GDM1 (cell line): ENCODE results near the gene SPSB4.
A peak's percentile ranks its signal among the peaks of the same experiment; 100 is the strongest.

ENCODE experiments used
- DNase-seq: peaks from one replicate; lab custom pipeline; 2025; lab: John Stamatoyannopoulos, UW

SPSB4 gene

DNA sequence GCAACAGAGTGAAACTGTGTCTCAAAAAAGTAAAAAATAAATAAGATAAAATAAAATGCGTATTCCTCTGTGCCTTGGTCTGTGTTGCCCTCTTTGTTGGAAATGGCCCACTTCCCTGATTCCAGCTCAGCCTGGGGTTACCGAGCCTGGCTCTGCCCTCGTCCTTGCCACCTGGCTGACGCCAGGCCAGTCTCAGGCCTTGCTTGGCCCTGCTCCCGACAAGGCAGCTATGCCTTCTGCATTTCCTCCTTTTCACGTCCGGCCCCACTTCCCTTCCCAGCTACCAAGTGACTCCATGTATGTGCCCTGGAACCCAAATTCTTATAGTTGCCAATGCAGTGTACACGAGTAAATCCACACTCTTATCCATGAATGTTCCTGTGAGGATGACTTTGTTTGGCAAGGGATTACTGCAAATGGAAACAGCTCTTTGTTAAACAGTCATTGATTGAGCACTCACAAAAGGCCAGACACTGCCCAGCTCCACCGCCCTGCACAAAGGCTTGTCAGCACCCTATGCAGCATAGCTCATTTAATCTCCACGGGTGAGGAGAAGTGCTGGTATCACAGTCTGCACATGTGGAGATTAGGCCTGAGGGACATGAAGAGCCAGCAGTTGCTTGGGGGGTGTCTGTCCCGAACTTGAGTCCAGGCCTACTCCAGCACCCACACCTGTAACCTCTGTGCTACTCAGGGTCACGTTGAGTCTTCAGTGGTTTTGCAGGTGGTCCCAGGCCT, 25.1 kb downstream of the SPSB4 start:
- DNase-seq: peak; percentile 24

DNA sequence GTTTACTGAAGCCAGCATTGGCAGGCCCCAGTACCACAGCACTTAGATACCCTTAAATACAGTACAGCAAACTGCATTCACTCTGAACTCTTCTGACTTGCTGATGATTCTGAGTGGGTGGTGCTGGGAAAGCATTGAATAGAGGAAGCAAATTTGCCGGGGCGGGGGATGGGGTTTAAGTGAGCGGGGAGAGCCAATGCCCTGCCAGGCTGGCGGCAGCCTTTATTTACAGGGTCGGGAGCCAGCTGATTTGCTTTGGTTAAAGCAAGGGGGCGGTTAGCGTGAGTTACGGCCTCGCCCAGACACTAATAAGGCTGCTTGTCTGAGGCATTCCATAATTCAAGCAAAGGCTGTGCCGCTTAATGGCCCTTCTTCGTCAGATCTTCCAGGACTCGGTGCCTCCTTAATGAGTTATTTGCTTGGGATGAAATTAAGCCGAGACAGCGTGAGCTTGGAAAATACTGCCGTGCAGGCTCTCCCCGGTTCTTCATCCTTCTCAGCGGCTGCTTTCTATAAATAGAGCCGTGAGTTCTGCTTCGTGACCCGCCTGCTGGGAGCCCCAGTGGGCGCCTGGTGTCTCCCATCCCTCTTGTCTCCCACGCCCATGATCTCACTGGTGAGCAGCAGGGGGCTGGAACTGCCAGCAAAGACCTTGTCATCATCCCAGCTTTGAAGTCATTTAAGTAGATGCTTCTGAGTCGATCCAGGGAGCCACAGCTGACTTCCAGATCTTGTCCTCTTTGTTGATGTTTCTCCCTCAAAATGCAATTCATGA, 25.8 kb downstream of the SPSB4 start:
- peak; percentile 71 for DNase-seq

DNA sequence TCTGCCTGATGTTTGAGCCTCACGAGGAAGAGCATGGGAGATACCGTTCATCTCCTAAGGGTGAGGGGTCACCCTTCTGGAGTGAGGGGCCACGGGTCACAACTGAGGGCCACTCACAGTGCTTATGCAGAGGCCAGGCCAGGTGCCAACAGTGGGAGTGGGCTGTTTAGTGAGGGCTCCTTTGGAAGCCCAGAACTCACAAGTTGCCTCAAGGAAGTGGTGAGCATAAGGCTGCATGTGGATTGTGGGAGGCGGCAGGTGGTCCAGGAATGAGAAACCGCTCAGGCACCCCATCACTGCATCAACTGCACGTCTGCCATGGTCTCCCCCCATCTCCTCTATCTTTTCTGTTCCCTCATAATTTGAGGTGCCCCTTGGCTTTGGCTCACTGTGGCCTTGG, 26.5 kb downstream of the SPSB4 start:
- DNase-seq: no peak

DNA sequence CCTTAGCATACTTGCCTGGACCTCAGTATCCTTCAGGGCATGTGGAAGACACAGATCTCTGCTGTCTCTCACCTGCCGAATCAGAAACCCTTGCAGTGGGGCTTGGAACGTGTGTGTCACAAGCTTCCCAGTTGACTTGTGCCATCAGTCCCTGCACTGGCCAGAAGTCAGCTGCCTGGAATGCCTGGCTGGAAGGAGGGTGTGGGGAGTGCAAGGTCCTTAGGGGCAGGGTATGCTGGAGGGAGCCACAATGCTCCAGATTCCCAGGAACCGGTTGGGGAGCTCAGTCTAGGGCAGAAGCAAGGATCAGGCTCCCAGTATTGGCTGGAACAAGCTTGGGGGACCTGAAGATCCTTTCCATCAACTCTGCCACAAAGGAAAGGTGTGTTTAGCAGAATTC, 27.1 kb downstream of the SPSB4 start:
- DNase-seq: no peak

DNA sequence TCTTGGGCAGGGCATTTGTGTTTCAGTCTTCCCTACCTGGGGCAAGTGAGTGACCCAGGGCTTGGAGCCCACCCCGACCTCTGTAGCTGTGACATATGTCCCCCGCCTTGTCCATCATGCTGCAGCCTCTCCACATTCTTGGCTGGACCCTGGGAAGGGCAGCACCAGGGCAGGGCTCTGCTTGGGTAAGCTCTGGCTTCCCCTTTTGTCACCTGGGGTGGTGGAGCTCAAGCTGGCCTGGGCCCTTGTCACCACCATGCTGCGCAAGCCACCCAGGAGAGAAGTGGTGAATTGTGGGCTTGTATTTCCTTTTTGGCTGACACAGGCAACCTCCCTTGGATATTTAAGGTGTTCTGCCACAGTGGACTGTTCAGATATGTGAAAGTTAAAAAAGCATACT, 29.3 kb downstream of the SPSB4 start:
- peak; percentile 40 for DNase-seq

DNA sequence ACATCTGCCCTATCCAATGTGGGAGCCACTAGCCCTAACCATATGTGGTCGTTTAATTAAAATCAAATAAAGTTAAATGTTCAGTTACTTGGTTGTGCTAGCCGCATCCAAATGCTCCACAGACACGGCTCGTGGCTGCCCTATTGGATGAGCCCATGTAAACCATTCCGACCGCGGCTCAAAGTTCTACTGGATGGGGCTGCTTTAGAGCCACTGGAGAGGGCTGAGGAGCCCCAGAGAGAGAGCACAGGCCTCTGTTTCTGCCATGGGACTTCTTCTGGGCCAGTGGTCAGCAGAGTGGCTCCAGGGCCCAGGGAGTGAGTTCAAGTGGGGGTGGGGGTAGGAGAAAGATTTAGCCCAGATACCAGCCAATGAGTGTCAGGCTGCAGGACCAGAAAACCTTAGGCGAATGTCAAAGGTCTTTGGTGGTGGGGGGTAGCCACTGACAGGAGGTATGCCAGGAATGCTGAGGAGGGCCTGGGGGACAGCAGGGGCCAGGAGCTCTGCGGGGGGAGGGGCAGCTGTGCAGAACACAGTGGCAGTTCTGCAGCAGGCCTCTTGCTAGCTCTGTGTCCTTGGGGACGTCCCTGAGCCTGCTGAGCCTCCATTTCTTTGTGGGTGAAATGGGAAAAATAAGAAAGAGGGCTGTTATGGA, 30.1 kb downstream of the SPSB4 start:
- no peak for DNase-seq

DNA sequence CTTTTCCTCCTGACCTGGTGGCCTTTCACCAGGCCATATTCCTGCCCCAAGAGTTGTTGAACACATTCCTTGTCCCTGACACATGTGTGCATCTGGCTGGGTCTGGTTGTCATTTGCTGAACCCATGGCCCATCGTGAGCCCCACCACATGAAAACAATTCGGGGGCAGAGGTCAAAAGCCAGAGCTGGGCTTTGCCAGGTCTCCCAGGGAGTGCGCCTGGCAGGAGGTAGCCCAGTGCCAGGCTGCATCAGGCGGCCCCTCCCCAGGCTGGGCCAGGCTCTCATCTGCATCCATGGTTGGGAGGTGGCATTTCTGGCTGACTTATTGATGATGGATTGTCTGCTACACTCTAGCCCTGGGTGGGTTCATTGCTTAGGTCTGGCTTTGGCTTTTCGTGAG, 30.9 kb downstream of the SPSB4 start:
- DNase-seq: no peak

DNA sequence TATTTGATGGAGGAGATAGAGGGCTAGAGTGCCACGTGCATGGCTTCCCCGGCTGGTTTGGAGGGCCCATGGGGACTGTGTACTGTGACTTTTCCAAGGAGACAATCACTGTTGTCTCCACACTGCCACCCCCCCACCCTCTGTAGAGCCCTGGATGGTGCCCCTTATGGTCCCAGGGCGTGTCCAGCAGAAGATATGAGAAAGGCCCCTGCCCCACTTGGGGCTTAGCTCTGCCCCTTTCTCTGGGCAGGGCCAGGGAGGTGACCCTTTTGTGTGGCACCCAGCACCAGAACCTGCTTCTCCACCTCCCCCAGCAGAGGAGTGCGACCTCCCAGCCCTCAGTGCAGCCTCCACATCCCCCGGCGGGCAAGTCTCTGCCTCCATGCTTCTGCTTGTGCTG, 32.1 kb downstream of the SPSB4 start:
- DNase-seq: no peak

DNA sequence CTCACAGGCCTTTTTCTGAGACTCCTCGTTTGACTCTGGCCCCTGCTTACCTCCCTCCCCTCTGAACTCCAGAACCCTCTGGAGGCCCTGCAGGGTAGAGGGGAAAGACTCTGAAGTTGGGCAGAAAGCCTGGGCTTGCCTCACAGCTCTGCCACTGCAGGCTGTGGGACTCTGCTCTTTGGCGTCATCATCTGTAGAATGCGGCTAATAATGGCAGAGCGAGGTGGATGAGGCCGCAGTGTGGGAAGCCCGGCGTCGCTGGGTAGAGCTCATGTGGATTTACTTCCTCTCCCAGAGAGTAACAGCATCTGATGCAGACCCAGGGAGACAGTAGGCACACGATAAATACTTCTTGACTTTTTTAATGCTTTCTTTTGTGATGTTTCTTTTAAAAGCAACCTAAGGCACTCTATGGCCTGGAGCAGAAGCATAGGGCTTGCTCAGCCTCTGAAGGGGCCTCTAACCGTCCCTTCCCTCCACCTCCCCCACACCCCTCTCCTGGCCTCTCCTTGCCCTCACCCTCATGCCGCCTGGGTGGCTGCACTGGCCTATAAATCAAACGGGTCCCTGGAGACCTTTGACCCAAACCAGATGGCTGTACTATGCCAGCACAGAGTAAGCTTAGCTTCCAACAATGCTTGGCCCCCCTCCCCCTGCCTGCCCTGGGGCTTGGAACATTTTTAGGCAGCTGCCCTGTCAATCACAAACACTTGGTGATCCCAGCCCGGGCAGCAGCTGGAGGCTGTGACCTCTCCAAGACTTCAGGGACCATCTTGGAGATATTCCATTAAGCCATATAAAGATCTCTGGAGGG, 32.9 kb downstream of the SPSB4 start:
- DNase-seq: no peak

DNA sequence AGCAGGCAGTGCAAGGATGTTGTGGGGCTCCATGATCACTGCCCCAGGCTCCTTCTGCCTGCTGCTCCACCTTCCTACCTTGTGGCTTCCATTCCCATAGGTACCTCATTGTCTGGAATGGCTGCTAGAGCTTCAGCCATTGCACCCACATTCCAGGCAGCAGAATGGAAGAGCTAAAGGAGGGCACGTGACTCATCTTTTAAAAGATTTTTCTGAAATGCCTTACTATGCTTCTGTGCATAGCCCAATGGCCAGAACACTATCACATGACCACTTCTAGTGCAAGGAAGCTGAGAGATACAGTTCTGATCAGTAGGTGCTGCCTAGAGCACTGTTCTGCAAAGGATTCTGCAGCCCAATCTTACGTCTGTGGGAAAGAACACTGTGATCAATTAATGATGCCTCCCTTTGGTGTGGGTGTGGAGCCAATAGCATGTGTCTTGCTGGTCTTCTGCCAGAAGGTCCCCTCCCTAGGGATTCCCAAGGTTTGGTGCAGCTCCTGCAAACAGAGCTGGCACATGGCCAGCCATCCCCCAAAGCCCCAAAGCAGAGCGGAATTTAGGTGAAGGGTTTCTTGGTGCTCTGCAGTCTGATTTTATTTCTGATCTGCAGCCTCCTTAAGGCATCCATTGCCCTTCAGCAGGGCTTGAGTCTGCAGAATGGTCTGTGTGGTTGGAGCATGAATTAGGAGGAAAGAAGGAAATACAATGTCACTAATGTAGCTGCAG, 34.4 kb downstream of the SPSB4 start:
- no peak for DNase-seq

DNA sequence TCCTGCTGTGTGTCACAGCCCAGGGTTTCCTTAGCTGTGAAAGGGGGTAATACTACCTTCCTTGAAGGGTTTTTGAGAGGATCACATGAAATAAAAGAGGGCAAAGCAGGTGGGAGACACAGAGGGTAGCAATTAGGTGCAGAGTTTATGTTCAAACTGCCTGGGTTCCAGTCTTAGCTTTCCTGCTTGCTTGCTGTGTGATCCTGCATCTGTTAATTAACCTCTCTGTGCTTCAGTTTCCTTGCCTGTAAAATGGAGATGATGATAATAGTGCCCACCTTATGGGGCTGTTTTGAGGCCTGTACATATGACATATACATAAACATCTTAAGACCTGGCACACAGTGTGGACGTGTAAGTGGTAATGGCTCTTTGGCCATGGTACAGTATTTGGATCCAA, 35.0 kb downstream of the SPSB4 start:
- DNase-seq: no peak

DNA sequence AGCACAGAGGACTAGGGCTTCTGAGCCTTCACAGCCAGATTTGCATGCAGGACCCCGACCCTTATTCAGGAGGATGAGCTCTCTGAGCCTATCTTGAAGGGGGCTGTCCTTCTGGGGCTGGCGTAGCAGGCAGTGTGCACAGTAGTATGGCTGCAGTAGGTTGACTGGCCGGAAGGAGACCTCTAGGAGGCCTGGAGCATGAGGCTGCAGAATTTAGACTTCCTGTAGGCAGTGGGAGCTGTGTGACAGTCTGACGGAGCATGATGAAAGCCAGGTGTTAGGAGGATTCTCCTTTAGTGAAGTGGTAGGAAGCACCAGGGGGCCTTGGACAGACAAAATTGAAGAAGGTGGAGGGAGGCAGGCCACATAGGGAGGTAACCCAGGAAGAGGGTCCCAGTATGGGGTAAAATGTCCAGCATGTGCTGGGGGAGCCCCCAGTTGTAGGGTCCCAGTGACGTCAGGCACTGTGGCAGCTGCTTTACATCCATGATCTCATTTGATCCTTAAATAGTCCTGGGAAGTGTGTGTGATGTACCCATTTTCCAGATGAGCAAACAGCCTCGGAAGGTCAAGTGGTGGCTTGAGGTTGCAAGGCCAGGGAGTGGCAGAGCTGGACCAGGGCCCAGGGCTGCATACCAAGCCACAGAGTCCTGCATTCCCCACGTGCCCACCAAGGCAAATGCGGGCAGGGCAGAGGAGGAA, 36.1 kb downstream of the SPSB4 start:
- no peak for DNase-seq

DNA sequence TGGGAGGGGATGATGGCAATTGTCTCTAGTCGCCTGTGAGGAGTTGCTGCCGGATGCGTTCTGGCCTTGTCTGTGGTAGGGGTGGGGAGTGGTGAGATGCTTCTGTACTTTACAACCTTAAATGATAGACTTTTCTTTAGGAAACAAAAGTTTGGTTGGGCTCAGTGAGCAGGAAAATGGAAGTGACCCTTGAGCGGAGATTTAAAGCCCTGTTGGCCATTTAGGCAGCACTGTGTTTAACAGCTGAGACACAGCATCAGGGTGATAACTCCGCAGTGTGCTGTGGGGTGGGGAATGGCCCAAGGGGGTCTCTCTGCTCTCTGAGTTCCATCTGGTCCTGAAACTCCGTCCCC, 36.6 kb downstream of the SPSB4 start:
- DNase-seq: no peak

DNA sequence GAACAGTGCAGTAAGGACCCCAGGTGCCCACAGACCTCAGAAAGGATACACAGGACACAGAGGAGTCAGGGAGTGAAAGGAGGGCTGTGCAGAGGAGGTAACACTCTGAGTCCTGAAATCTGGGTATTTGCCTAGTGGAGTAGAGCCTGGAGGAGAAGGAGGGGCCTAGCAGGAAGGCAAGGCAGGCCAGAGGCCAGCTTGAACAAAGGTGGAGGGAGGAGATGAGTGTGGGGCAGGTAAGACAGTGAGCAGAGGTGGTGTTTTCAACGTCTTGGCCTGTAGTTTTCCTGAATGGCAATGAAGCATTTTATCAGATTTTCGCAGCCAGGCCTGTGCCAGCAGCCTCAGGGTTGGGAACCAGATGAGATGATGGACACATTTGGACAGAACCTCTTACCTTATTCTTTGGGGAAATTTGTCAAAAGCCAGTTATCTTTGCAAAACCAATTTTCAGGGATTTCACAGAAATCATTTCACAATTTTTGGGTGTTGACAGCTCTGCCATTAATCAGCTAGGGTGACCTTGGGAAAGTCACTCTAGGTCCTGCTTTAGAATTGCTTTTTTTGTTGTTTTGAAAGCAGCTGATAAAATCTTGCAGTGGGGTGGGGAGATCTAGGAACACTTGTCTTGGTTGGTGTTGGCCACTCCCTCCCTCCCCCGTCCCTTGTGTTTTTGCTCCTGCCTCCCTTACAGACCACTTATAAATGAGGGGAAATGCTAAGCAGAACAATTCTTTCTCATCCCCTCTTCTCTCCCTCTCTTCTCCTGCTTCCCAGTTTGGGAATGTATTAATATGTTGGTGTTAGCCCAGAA, 38.4 kb downstream of the SPSB4 start:
- DNase-seq: no peak

DNA sequence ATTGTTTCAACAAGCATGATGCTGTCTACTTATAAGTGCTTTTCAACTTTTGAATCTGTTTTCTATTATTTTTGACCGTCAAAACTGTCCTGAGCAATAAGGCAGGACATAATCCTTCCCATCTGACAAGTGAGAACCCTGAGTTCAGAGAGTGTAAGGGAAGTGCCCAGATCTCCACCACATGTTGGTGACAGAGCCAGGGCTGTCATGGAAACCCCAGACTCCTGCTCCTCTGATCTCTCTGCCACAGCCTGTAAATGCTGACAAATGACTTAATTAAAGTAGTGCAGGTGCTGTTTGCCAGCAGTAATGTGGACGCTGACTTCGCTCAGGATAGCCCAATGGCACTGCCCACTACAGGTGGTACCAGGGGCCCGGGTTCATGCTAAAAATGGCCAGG, 40.3 kb downstream of the SPSB4 start:
- no peak for DNase-seq

DNA sequence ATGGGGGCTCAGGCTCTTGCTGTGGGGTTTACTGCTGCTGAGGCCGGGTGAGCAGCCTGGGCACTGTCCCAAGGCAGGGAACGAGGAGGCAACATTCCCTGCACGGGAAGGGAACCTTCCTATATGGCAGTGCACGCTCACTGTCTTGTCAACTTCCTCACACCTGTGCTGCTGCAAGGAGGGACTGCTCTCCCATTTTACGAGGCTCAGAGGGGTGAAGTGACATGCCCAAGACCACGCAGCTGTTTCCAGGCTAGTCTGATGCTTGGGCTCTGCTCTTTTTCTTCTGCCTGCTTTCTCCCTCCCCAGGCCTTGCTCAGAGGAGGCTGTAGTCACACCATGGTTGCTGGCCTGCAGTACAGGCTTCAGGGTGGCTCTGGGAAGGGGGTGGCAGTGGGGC, 41.5 kb downstream of the SPSB4 start:
- no peak for DNase-seq

DNA sequence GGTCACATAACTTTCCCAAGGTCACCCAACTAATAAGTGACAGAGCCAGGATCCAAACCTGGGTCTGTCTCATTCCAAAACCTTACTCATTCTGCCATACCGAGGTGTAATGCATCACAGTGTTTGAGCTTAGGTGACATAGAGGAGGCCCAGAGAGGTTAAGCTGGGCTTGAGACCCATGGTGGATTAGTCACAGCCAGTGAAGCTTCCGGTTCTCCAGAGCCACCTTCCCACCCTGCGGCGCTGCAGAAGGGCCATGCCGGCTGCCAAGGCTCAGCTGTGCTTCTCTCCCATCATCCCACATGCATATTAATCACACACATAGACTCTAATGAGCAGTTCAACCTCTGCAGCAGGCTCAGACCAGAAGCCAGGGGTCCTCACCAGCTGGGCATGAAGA, 42.2 kb downstream of the SPSB4 start:
- no peak for DNase-seq

DNA sequence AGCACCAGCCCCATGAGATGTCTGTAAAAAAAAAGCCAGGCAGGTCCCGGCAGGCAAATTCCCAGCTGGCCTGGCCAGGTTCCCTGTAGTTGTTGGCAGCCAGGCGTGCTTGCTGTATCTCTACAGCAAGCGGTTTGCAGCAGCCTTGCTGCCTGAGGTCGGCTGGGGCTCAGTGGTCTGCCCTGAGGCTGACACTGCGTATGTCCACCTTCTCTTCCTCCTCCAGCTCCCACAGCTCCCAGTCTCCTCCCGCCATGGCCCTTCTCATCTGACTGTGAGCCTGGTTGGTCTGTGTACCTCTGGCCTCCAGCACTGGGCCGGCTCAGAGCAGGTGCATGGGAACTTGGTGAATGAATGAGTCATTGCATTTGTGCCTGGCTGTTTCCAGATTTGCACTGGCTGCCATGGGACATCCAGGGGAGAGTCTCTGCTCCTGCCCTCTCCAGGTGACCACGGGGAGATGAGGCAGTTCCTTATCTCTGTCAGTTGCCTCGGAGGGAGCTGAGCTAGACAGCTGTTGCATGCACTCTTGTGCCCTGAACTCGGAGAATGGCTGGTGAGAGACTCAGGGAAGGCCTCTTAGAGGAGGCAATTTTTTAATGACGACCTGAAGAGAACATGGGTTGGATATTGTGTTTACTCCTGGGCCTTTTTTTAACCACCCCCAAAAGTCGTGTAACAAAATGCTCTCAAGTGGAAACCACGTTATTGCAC, 43.0 kb downstream of the SPSB4 start:
- DNase-seq: no peak

DNA sequence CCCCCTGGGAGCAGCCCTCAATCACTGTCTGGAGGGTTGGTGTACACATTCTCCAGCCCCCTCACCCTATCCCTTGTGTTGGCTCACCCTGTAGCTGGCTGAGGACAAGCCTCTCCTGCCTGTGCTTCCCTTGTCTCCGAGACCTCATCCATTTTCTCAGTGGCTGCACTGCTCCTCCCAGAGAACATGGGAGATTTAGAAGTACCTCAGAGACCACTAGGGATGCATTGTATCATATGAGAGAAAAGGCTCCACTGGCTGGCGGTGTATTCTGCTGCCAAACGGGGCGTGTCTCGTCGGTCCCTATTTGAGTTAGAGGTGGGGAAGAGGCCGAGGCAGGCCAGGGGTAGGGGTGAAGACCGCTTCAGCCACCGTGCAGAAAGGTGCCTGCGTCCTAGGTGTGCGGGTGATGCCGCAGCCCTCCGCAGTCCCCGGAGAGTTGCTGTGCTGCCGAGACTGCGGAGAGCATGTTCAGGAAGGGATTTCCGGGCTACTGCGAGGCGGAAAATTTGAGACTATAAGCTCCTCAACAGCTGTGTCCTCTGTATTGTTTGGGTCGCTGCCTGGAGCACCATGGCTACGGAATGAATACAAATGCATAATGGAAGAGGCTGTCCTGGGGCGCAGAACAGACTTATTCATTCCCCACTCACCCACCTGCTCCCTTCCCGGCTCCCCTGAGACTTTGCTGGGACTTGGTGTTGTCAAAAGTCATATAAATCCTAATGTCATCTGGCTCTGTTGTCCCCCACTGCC, 43.8 kb downstream of the SPSB4 start:
- no peak for DNase-seq
